Amygdala (tissue), 56 donors: ENCODE data around the gene SHROOM3.

ENCODE experiments used
- DNase-seq, 56 donors: peaks; one replicate each; lab custom pipeline; 2025; lab: John Stamatoyannopoulos, UW

Gene SHROOM3

DNA sequence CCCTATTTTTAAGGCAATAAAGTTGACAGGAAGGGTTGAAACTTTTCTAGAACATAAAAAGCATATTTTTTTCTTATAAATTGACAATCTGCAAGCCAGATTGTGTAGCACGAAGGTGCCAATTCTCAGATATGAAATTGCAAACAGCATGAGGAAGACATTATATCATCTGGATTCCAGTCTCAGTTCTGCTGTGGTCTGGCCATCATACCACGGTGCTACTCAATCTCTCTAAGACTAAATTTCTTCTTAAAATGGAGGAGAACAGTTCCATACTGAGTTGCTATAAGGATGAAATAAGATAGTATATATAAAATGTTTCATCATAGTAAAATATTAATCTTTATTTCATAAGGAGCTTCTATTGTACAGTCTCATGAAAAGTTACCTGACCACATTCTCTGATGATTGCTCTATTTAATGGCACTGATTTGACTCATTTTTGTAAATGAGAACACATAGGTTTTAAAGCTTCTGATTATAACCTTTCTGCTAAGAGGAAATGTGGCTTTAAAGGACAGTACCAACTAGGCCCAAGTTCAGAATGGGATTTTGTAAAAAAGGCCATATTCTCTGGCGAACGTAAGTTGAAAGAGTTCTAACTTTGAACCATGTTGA, 127.9 kb downstream of the SHROOM3 start:
- DNase-seq = no peak

- no peak for DNase-seq
Observed at GRCh38 chr4:76563454-76564122, 128.6 kb downstream of the SHROOM3 start.

- no peak for DNase-seq
Observed at GRCh38 chr4:76564123-76564915, 129.3 kb downstream of the SHROOM3 start.

DNA sequence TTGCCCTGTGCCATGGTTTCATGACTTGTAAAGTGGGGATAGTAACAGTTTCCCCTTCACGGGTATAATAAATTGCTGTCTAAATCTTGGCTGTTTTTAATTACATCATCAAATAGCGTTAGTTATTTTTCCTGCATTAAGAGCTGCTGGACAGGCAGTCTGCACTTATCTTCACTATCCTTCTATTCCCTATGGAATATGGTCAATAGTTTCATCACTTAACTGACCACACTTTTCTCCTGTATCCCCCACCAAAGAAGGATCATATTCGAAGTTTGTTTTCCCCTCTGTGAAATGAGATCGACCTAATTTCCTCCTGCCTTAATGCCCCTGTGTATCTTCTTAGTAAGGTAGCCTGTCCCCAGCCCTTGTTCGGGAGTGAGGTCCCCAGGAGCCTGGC, 133.2 kb downstream of the SHROOM3 start:
- DNase-seq = no peak

DNA sequence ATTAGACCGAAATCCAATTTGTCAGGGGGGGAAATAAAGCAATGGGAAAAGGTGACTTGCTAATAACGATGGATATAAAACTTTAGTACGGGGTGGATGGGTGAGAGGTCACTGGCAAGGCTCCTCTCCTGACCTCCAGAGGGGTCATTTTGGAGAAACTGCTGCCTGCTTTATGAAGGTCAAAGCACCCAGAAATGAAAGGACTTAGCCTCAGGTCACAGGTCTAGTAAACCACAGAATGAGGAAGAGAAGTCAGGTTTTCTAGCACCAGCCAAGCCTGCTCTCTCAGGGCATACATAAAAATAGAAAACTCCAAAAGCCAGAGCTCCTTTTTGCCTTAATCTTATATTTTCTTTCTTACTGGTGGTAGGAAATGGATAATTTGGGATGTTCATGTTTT, 134.2 kb downstream of the SHROOM3 start:
- DNase-seq = no peak

DNA sequence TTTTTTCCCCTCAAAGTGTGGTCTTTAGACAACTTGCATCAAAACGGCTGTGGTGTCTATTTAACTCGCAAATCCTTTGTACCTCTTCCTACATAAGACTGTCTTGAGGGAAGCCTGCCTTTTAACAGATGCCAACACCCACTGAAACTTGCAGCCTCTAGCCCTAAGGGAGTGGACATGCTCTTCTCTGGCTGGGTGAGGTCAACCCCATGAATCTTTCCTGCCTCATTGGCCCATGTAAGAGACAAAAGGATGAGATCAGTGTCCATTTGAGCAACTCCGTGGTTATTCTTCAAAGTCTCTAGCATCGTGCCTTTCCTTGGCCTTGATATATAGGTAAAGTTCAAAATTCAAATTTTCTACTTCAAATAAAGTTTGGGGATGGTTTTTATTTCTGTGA, 134.7 kb downstream of the SHROOM3 start:
- DNase-seq = no peak

DNA sequence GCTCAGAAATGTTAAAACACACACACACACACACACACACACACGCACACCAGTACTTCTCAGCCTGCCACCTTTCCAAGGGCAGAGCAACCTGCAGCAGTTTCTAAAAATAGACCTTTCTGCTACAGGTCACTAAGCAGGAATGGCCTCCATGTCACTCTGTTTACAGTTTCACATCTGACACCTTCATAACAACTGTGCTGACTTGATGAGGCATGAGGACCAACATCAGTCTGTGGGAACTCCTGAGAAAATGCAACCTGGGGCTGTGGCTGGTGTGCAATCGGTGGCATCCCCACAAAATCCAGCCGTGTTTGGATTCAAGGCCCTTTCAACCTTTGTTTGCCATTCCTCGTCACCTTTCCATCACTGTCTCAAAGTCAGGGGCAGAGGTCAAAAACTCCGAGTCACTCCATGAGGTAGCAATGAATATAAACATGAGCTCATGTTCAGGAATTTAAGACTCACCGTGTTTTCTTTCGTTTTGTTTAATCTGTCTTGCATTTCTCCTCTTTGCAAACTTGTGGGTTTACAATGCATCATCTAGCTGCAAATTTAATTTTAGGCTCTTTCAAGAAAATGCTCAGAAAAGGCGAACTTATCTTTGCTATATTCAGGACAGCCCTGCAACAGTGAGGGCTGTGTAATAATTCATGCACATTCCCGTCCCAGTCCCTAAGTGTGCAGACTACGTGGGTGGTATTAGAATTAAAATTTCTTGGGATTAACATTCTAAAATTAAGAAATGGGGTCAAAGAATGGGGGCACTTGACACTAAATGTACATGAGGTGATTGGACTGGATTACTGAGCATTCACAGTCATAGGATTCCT, 135.3 kb downstream of the SHROOM3 start:
- no peak for DNase-seq

GRCh38 chr4:76571274-76571673, 136.2 kb downstream of the SHROOM3 start:
- no peak for DNase-seq

GRCh38 chr4:76572224-76572623, 137.2 kb downstream of the SHROOM3 start:
- no peak for DNase-seq

- no peak for DNase-seq
Observed at GRCh38 chr4:76576824-76577223, 141.8 kb downstream of the SHROOM3 start.

GRCh38 chr4:76578002-76578560, 143.1 kb downstream of the SHROOM3 start:
- DNase-seq = no peak

GRCh38 chr4:76579596-76580375, 144.8 kb downstream of the SHROOM3 start:
- no peak for DNase-seq

- no peak for DNase-seq
Observed at GRCh38 chr4:76581077-76581962, 146.3 kb downstream of the SHROOM3 start.

- DNase-seq = no peak
Observed at GRCh38 chr4:76582074-76582816, 147.2 kb downstream of the SHROOM3 start.

- DNase-seq = no peak
Observed at GRCh38 chr4:76582817-76583087, 147.7 kb downstream of the SHROOM3 start.

DNA sequence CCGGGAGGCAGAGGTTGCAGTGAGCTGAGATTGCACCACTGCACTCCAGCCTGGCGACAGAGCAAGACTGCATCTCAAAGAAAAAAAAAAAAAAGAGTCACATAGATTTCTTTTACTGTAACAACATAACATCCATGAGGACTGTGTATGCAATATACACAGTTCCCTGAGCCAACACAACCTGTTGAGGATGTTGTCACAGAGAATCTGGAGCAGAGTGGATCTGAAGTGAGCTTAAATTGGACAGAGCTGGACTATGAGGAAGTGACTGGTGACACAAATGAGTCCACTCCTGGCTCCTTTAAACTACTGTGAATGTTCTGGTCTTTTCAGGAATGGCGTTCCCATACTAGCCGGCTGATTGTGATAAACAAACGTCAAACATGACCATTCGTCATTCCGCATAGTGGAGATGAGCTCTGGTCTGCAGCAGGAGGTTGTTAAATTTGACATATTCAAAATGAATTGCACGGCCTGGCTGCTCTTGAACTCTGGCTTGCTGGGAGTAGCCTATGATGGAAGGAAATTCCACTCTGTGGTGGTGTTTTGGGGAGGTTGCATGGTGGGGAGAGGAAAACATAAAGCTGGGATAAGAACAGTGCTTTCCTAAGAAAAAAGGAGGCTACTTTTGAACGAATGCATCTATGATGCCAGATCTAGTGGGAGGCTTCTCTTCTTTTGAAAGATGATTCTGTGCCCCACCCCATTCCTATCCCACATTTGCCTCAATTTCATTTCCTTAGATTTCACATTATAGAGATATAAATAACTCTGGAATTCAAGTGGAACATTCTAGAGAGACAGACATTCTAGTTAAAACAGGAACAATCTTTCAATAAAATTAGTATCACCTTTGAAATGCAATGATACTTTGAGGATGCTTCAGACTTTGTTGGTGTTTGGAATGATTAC, 149.5 kb downstream of the SHROOM3 start:
- DNase-seq = no peak

- no peak for DNase-seq
Observed at GRCh38 chr4:76585272-76585671, 150.2 kb downstream of the SHROOM3 start.
